Measurements from ENCODE around the gene TTC12. TPM values are rescaled to one million over a fixed set of nuclear protein-coding genes. Genes with fewer than 3 reads are reported as not detected.

The TTC12 gene
- total RNA-seq, 1 experiment from 2014 or later: 24.3 TPM

DNA sequence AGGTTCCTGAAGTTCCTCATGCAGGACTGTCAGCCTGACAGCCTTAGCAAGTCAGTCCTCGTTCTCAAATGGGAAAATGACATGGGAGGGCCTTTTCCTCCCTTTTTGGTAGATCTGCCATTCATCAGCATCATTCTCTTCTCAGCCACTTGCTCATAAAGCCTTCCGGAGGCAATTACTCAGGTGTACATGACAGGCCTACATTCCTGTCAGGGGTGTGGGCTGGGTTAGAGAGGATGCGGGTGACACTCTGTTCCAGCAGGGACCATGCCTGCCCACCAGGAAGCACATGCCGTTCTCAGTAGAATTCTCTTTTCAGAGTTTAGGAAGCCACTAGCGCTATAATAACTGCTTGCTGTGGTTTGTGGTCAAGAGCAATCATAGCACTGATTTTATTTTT is 49.0 kb downstream of the TTC12 start:
- Histone ChIP-seq H3K27ac (ENCODE audit: low read length) (no peak overlapping the region), H3K36me3 (ENCODE audit: control insufficient read depth, insufficient read depth, low read length) (no peaks in the 10 kb centered on the region), H3K4me1 (ENCODE audit: control insufficient read depth, insufficient read depth, low read length) (no peaks in the 10 kb centered on the region), H3K9me3 (ENCODE audit: control insufficient read depth, insufficient read depth, low read depth, low read length) (no peaks in the 10 kb centered on the region), H3K27me3 (ENCODE audit: control insufficient read depth, insufficient read depth, low read length) (no peaks in the 10 kb centered on the region), H3K4me3 (ENCODE audit: low read depth in 2 of 2, low read length in 2 of 2) (no peak overlapping the region)
- ATAC-seq (no peak), DNase-seq (ENCODE audit: low read depth, low spot score) (no peak)
- no TSS peak for BruUV-seq (replicated peaks)
- TF ChIP-seq TCF7L2 (IDR thresholded peaks at IDR 0.05; ENCODE audit: low read depth, low read length): no peak
- TF ChIP-seq POLR2AphosphoS5 (IDR thresholded peaks at IDR 0.05; ENCODE audit: low read depth, low read length): no peak
- TF ChIP-seq SIN3A (IDR thresholded peaks at IDR 0.05; ENCODE audit: borderline replicate concordance, insufficient read depth, low read depth, low read length): no peak
- TF ChIP-seq, protein P1, sequence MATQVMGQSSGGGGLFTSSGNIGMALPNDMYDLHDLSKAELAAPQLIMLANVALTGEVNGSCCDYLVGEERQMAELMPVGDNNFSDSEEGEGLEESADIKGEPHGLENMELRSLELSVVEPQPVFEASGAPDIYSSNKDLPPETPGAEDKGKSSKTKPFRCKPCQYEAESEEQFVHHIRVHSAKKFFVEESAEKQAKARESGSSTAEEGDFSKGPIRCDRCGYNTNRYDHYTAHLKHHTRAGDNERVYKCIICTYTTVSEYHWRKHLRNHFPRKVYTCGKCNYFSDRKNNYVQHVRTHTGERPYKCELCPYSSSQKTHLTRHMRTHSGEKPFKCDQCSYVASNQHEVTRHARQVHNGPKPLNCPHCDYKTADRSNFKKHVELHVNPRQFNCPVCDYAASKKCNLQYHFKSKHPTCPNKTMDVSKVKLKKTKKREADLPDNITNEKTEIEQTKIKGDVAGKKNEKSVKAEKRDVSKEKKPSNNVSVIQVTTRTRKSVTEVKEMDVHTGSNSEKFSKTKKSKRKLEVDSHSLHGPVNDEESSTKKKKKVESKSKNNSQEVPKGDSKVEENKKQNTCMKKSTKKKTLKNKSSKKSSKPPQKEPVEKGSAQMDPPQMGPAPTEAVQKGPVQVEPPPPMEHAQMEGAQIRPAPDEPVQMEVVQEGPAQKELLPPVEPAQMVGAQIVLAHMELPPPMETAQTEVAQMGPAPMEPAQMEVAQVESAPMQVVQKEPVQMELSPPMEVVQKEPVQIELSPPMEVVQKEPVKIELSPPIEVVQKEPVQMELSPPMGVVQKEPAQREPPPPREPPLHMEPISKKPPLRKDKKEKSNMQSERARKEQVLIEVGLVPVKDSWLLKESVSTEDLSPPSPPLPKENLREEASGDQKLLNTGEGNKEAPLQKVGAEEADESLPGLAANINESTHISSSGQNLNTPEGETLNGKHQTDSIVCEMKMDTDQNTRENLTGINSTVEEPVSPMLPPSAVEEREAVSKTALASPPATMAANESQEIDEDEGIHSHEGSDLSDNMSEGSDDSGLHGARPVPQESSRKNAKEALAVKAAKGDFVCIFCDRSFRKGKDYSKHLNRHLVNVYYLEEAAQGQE (IDR thresholded peaks at IDR 0.05; ENCODE audit: insufficient read depth in 1 of 2, low read depth in 2 of 2, low read length in 1 of 2): no peak
- TF ChIP-seq CTCF (IDR thresholded peaks at IDR 0.05): no peak
- CTCF ChIA-PET: no interaction called here
- POLR2A ChIA-PET: no interaction called here
- intact Hi-C loops (cut with micrococcal nuclease; ENCODE audit: unreplicated experiment): no loop called here
- in situ Hi-C loops (cut with HindIII; ENCODE audit: low pct_unique_long_range_greater_than_20kb, low sequenced_read_pairs): no loop called here

GRCh38 chr11:113363996-113364641 is 49.7 kb downstream of the TTC12 start:
- in situ Hi-C loops (cut with HindIII; ENCODE audit: low pct_unique_long_range_greater_than_20kb, low sequenced_read_pairs): no loop called here
- no peaks in the 10 kb centered on the region for H3K4me1 ChIP-seq (ENCODE audit: control insufficient read depth, insufficient read depth, low read length)
- TF ChIP-seq, protein P1 (IDR thresholded peaks at IDR 0.05; ENCODE audit: insufficient read depth in 1 of 2, low read depth in 2 of 2, low read length in 1 of 2): no peak
- TF ChIP-seq POLR2AphosphoS5 (IDR thresholded peaks at IDR 0.05; ENCODE audit: low read depth, low read length) (no peak), TCF7L2 (IDR thresholded peaks at IDR 0.05; ENCODE audit: low read depth, low read length) (no peak), CTCF (IDR thresholded peaks at IDR 0.05) (no peak), SIN3A (IDR thresholded peaks at IDR 0.05; ENCODE audit: borderline replicate concordance, insufficient read depth, low read depth, low read length) (no peak)
- BruUV-seq (replicated peaks): no TSS peak
- H3K27me3 ChIP-seq (ENCODE audit: control insufficient read depth, insufficient read depth, low read length): no peaks in the 10 kb centered on the region
- H3K36me3 ChIP-seq (ENCODE audit: control insufficient read depth, insufficient read depth, low read length): no peaks in the 10 kb centered on the region
- POLR2A ChIA-PET: no interaction called here
- CTCF ChIA-PET: no interaction called here
- H3K27ac ChIP-seq (ENCODE audit: low read length): no peak overlapping the region
- intact Hi-C loops (cut with micrococcal nuclease; ENCODE audit: unreplicated experiment): no loop called here
- no peaks in the 10 kb centered on the region for H3K9me3 ChIP-seq (ENCODE audit: control insufficient read depth, insufficient read depth, low read depth, low read length)
- DNase-seq (ENCODE audit: low read depth, low spot score) (no peak), ATAC-seq (no peak)
- H3K4me3 ChIP-seq (ENCODE audit: low read depth in 2 of 2, low read length in 2 of 2): no peak overlapping the region
